GM21367 (cell line): ENCODE data around the gene ATP1B1.
"Not testable (repeated sequence)": the region's sequence is repeated elsewhere in the genome, so short reads cannot be mapped to it uniquely, and the experiment has no call there.

Experiments
- ATAC-seq: cut with Tn5 transposase; IDR thresholded peaks from one replicate; pipeline ENCODE4 v1.9.1; 2021; ENCODE audit not compliant: unreplicated experiment

ATP1B1 gene

GRCh38 chr1:169138866-169139670, 32.6 kb downstream of the ATP1B1 start:
- peak; percentile 86 for ATAC-seq

- ATAC-seq: no peak
Observed at GRCh38 chr1:169141356-169141755, 34.9 kb downstream of the ATP1B1 start.

- no peak for ATAC-seq
Observed at GRCh38 chr1:169142129-169142528, 35.6 kb downstream of the ATP1B1 start.

- ATAC-seq: no peak
Observed at GRCh38 chr1:169143346-169143745, 36.9 kb downstream of the ATP1B1 start.

GRCh38 chr1:169143984-169144383, 37.5 kb downstream of the ATP1B1 start:
- no peak for ATAC-seq

GRCh38 chr1:169144941-169145626, 38.6 kb downstream of the ATP1B1 start:
- no peak for ATAC-seq

GRCh38 chr1:169146576-169147214, 40.2 kb downstream of the ATP1B1 start:
- ATAC-seq: no peak

- no peak for ATAC-seq
Observed at GRCh38 chr1:169148472-169149252, 42.2 kb downstream of the ATP1B1 start.

- ATAC-seq: no peak
Observed at GRCh38 chr1:169149555-169150286, 43.2 kb downstream of the ATP1B1 start.

GRCh38 chr1:169150641-169151337, 44.3 kb downstream of the ATP1B1 start:
- no peak for ATAC-seq

GRCh38 chr1:169151338-169151837, 44.9 kb downstream of the ATP1B1 start:
- ATAC-seq: no peak

- ATAC-seq: no peak
Observed at GRCh38 chr1:169155675-169156074, 49.2 kb downstream of the ATP1B1 start.

- ATAC-seq: no peak
Observed at GRCh38 chr1:169156580-169156979, 50.1 kb downstream of the ATP1B1 start.

GRCh38 chr1:169160845-169161495, 54.5 kb downstream of the ATP1B1 start:
- ATAC-seq: no peak

GRCh38 chr1:169161496-169162194, 55.2 kb downstream of the ATP1B1 start:
- peak; percentile 86 for ATAC-seq

- no peak for ATAC-seq
Observed at GRCh38 chr1:169163059-169163458, 56.6 kb downstream of the ATP1B1 start.

GRCh38 chr1:169175461-169175860, 69.0 kb downstream of the ATP1B1 start:
- ATAC-seq: no peak

- not testable (repeated sequence) for ATAC-seq
Observed at GRCh38 chr1:169179431-169179830, 72.9 kb downstream of the ATP1B1 start.

- no peak for ATAC-seq
Observed at GRCh38 chr1:169180174-169180573, 73.7 kb downstream of the ATP1B1 start.
